Lung (tissue), 12 donors: ENCODE results near the gene SIK3. TPM values are rescaled to one million over a fixed set of nuclear protein-coding genes. Genes with fewer than 3 reads are reported as not detected.

ENCODE experiments used
- ATAC-seq: fragments of 200-7000 bp; cut with Tn5 transposase; one replicate; pipeline ENCODE4 v1.9.1; 2020; ENCODE audit warnings: moderate number of reproducible peaks; ENCODE audit not compliant: insufficient read depth, low FRiP score
- DNase-seq, 3 donors: peaks; one replicate each; pipeline ENCODE4 v3.0.0-alpha.2; 2013 to 2017
- H3K27ac ChIP-seq, 2 donors: one replicate each; pipeline ENCODE4 v1.5.1; 2013; ENCODE audit warnings: mild to moderate bottlenecking in 2 of 2, moderate library complexity in 2 of 2, control low read depth in 1 of 2, inconsistent platforms in 1 of 2, low read depth in 1 of 2, low read length in 1 of 2
- H3K27me3 ChIP-seq, 3 donors: one replicate each; pipeline ENCODE4 v1.5.1; 2013; ENCODE audit warnings: low read length in 2 of 3; ENCODE audit not compliant: control insufficient read depth in 3 of 3, insufficient read depth in 3 of 3
- H3K36me3 ChIP-seq, 4 donors: one replicate each; pipeline ENCODE4 v1.5.1; 2013; ENCODE audit warnings: low read length in 4 of 4, mild to moderate bottlenecking in 1 of 4, moderate library complexity in 1 of 4; ENCODE audit not compliant: control insufficient read depth in 4 of 4, insufficient read depth in 4 of 4
- H3K4me1 ChIP-seq, 5 donors: one replicate each; pipeline ENCODE4 v1.5.1; 2013; ENCODE audit warnings: low read length in 5 of 5, mild to moderate bottlenecking in 2 of 5, moderate library complexity in 1 of 5; ENCODE audit not compliant: control insufficient read depth in 5 of 5, insufficient read depth in 5 of 5
- H3K4me3 ChIP-seq: one replicate; pipeline ENCODE4 v1.5.1; 2013; ENCODE audit warnings: mild to moderate bottlenecking, control low read depth, moderate library complexity
- H3K9ac ChIP-seq, 2 donors: one replicate each; pipeline ENCODE4 v1.5.1; 2013; ENCODE audit warnings: low read length in 2 of 2, control low read depth in 1 of 2; ENCODE audit not compliant: insufficient read depth in 1 of 2
- H3K9me3 ChIP-seq, 4 donors: one replicate each; pipeline ENCODE4 v1.5.1; 2013; ENCODE audit warnings: low read length in 3 of 4, mild to moderate bottlenecking in 1 of 4, moderate library complexity in 1 of 4; ENCODE audit not compliant: control insufficient read depth in 4 of 4, insufficient read depth in 3 of 4
- CTCF ChIP-seq: IDR thresholded peaks from 2 replicates; pipeline ENCODE4 v1.5.1; 2012; ENCODE audit warnings: mild to moderate bottlenecking; ENCODE audit errors: control extremely low read depth, extremely low read depth
- WGBS, 2 donors: extraction: QIAGEN DNeasy Blood & Tissue Kit; methylation state at CpG; one replicate each; pipeline ENCODE4 v1.1.7; 2013; 5-methylcytosine and 5-hydroxymethylcytosine counted together
- polyA plus RNA-seq, 2 donors: library from polyadenylated mRNA; stranded (reverse); fragments of 200-250 nt; gene quantifications; one replicate each; pipeline ENCODE4 v1.2.1, GENCODE V29; 2013
- total RNA-seq, 2 donors: library from RNA; depleted of rRNA in 1 of 2; stranded (reverse); fragments of >200 nt in 1 of 2; gene quantifications; one replicate each; pipeline ENCODE4 v1.2.1, GENCODE V29; 2014 to 2021
- donor health status: control.
- donor health status: control.
- donor health status: Bipolar disorder and iron deficiency.
- donor health status: healthy.
- donor health status: DM: yes; HTN: yes; CAD: no.

The SIK3 gene
- total and polyA plus RNA-seq, 4 donors: 9.0 to 43.4 (median 29.6) TPM

GRCh38 chr11:116963813-116964212 is 134.4 kb downstream of the SIK3 start:
- no peak for TF ChIP-seq CTCF
- no peaks in the 10 kb centered on the region for H3K27me3 ChIP-seq
- no peaks in the 10 kb centered on the region for H3K36me3 ChIP-seq
- ATAC-seq (no peak), DNase-seq (no peak)
- 59 to 77% methylated on average over 4 of the region's 4 CpGs for WGBS, 2 donors
- peaks cover 0 to 20% (median 4%) of the 10 kb centered on the region in 5 donors for H3K4me1 ChIP-seq
- no peak overlapping the region for H3K27ac ChIP-seq
- H3K9me3 ChIP-seq: no peaks in the 10 kb centered on the region
- H3K4me3 ChIP-seq: no peak overlapping the region
- H3K9ac ChIP-seq: no peak overlapping the region

GRCh38 chr11:116962108-116962507 is 136.1 kb downstream of the SIK3 start:
- TF ChIP-seq CTCF: no peak
- Histone ChIP-seq H3K9me3 (no peaks in the 10 kb centered on the region), H3K4me3 (no peak overlapping the region), H3K36me3 (no peaks in the 10 kb centered on the region), H3K9ac (no peak overlapping the region), H3K4me1 (peaks cover 0 to 20% (median 4%) of the 10 kb centered on the region in 5 donors), H3K27ac (no peak overlapping the region), H3K27me3 (no peaks in the 10 kb centered on the region)
- ATAC-seq (no peak), DNase-seq (no peak)
- WGBS, 2 donors: 74 to 94% methylated on average over 4 of the region's 4 CpGs

- peaks cover 0 to 2% (median under 1%) of the 10 kb centered on the region in 4 donors for H3K36me3 ChIP-seq
- no peaks in the 10 kb centered on the region for H3K9me3 ChIP-seq
- 63 to 90% methylated on average over 3 of the region's 3 CpGs for WGBS, 2 donors
- DNase-seq: peak; percentile 25 to 57 (median 37)
- H3K27ac ChIP-seq: no peak overlapping the region
- H3K4me3 ChIP-seq: no peak overlapping the region
- H3K4me1 ChIP-seq: peaks cover 0 to 20% (median 4%) of the 10 kb centered on the region in 5 donors
- no peaks in the 10 kb centered on the region for H3K27me3 ChIP-seq
- ATAC-seq: no peak
- H3K9ac ChIP-seq: no peak overlapping the region
- no peak for TF ChIP-seq CTCF
Observed at GRCh38 chr11:116960930-116961329, 137.3 kb downstream of the SIK3 start.

GRCh38 chr11:116958246-116958645 is 140.0 kb downstream of the SIK3 start:
- Histone ChIP-seq H3K4me3 (no peak overlapping the region), H3K27ac (no peak overlapping the region), H3K27me3 (no peaks in the 10 kb centered on the region), H3K9ac (no peak overlapping the region), H3K9me3 (no peaks in the 10 kb centered on the region), H3K36me3 (peaks cover 0 to 8% (median 5%) of the 10 kb centered on the region in 4 donors), H3K4me1 (peaks cover 0 to 20% (median 4%) of the 10 kb centered on the region in 5 donors)
- DNase-seq: no peak
- ATAC-seq: no peak
- WGBS, 2 donors: 59 to 65% methylated on average over 3 of the region's 3 CpGs
- TF ChIP-seq CTCF: no peak
